ENCODE measurements around the gene PUS1. TPM values are rescaled to one million over a fixed set of nuclear protein-coding genes. Genes with fewer than 3 reads are reported as not detected.

The PUS1 gene
- polyA plus RNA-seq, 4 donors, result 11.6 to 30.0 (median 18.1) TPM

- Histone ChIP-seq H3K4me3 (ENCODE audit: low read depth in 1 of 3, low read length in 3 of 3) (no peak overlapping the region), H3K36me3 (ENCODE audit: control insufficient read depth in 3 of 3, insufficient read depth in 2 of 3, low read depth in 1 of 3, low read length in 3 of 3) (peaks cover 0 to 54% (median 0%) of the 10 kb centered on the region in 3 donors), H3K27ac (ENCODE audit: low read depth in 1 of 3, low read length in 2 of 3) (no peak overlapping the region), H3K9me3 (ENCODE audit: control insufficient read depth in 2 of 2, insufficient read depth in 1 of 2, low read depth in 1 of 2, low read length in 1 of 2) (peaks cover 0 to 2% of the 10 kb centered on the region in 2 donors), H3K27me3 (ENCODE audit: control insufficient read depth in 3 of 3, insufficient read depth in 3 of 3, low read length in 3 of 3) (no peaks in the 10 kb centered on the region), H3K4me1 (ENCODE audit: control insufficient read depth in 3 of 3, insufficient read depth in 2 of 3, low read depth in 1 of 3, low read length in 2 of 3) (no peaks in the 10 kb centered on the region)
- DNase-seq (no peak), FAIRE-seq (no peak)
- WGBS, 3 donors, result 79 to 81% (median 80%) methylated on average over 28 to 29 of the region's 29 CpGs
These were observed 7.0 kb upstream of the PUS1 start for GRCh38 chr12:131921866-131922769.

- no peak for DNase-seq
- Histone ChIP-seq H3K36me3 (ENCODE audit: control insufficient read depth in 3 of 3, insufficient read depth in 2 of 3, low read depth in 1 of 3, low read length in 3 of 3) (peaks cover 0 to 47% (median 0%) of the 10 kb centered on the region in 3 donors), H3K27me3 (ENCODE audit: control insufficient read depth in 3 of 3, insufficient read depth in 3 of 3, low read length in 3 of 3) (no peaks in the 10 kb centered on the region), H3K4me1 (ENCODE audit: control insufficient read depth in 3 of 3, insufficient read depth in 2 of 3, low read depth in 1 of 3, low read length in 2 of 3) (no peaks in the 10 kb centered on the region), H3K27ac (ENCODE audit: low read depth in 1 of 3, low read length in 2 of 3) (peak overlapping the region in 1 of 3 donors; percentile 57), H3K9me3 (ENCODE audit: control insufficient read depth in 2 of 2, insufficient read depth in 1 of 2, low read depth in 1 of 2, low read length in 1 of 2) (peaks cover 0 to 4% of the 10 kb centered on the region in 2 donors), H3K4me3 (ENCODE audit: low read depth in 1 of 3, low read length in 3 of 3) (no peak overlapping the region)
- 88 to 91% (median 90%) methylated on average over 13 of the region's 13 CpGs for WGBS, 3 donors
- no peak for FAIRE-seq
These were observed 6.3 kb upstream of the PUS1 start for GRCh38 chr12:131922772-131923171.

DNA sequence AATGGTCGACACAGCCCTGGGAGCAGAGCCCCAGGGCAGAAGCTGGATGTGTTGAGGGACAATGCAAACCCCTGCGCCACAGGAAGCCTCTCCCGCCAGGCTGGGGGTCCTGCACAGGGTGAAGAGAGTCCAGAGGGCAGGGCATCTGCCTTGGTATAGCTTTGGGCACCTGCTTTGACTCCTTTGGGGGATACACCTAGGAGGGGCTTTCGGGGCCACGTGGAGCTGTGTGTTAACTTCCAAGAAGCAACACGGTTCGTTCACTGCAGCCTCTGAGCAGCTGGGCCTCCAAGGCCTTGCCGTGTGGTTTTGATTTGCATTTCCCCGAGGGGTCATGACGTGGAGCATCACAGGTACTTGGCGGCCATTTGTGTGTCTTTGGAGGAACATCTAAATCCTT, 5.8 kb upstream of the PUS1 start:
- no peak for FAIRE-seq
- 80 to 84% (median 83%) methylated on average over 11 of the region's 11 CpGs for WGBS, 3 donors
- peaks cover 0 to 42% (median 0%) of the 10 kb centered on the region in 3 donors for H3K36me3 ChIP-seq (ENCODE audit: control insufficient read depth in 3 of 3, insufficient read depth in 2 of 3, low read depth in 1 of 3, low read length in 3 of 3)
- no peaks in the 10 kb centered on the region for H3K27me3 ChIP-seq (ENCODE audit: control insufficient read depth in 3 of 3, insufficient read depth in 3 of 3, low read length in 3 of 3)
- no peak overlapping the region for H3K4me3 ChIP-seq (ENCODE audit: low read depth in 1 of 3, low read length in 3 of 3)
- H3K27ac ChIP-seq (ENCODE audit: low read depth in 1 of 3, low read length in 2 of 3), result peak overlapping the region in 1 of 3 donors; percentile 57
- no peaks in the 10 kb centered on the region for H3K4me1 ChIP-seq (ENCODE audit: control insufficient read depth in 3 of 3, insufficient read depth in 2 of 3, low read depth in 1 of 3, low read length in 2 of 3)
- peaks cover 0 to 4% of the 10 kb centered on the region in 2 donors for H3K9me3 ChIP-seq (ENCODE audit: control insufficient read depth in 2 of 2, insufficient read depth in 1 of 2, low read depth in 1 of 2, low read length in 1 of 2)
- no peak for DNase-seq

GRCh38 chr12:131927110-131928079, 1.7 kb upstream of the PUS1 start:
- FAIRE-seq (no peak), DNase-seq (no peak)
- WGBS, 3 donors, result 78 to 90% (median 90%) methylated on average over 21 to 23 of the region's 24 CpGs
- no peak overlapping the region for H3K27ac ChIP-seq (ENCODE audit: low read depth in 1 of 3, low read length in 2 of 3)
- no peaks in the 10 kb centered on the region for H3K27me3 ChIP-seq (ENCODE audit: control insufficient read depth in 3 of 3, insufficient read depth in 3 of 3, low read length in 3 of 3)
- no peak overlapping the region for H3K4me3 ChIP-seq (ENCODE audit: low read depth in 1 of 3, low read length in 3 of 3)
- H3K4me1 ChIP-seq (ENCODE audit: control insufficient read depth in 3 of 3, insufficient read depth in 2 of 3, low read depth in 1 of 3, low read length in 2 of 3), result peaks cover 0 to 8% (median 2%) of the 10 kb centered on the region in 3 donors
- H3K36me3 ChIP-seq (ENCODE audit: control insufficient read depth in 3 of 3, insufficient read depth in 2 of 3, low read depth in 1 of 3, low read length in 3 of 3), result peaks cover 0 to 20% (median 2%) of the 10 kb centered on the region in 3 donors
- peaks cover 0 to 4% of the 10 kb centered on the region in 2 donors for H3K9me3 ChIP-seq (ENCODE audit: control insufficient read depth in 2 of 2, insufficient read depth in 1 of 2, low read depth in 1 of 2, low read length in 1 of 2)

DNA sequence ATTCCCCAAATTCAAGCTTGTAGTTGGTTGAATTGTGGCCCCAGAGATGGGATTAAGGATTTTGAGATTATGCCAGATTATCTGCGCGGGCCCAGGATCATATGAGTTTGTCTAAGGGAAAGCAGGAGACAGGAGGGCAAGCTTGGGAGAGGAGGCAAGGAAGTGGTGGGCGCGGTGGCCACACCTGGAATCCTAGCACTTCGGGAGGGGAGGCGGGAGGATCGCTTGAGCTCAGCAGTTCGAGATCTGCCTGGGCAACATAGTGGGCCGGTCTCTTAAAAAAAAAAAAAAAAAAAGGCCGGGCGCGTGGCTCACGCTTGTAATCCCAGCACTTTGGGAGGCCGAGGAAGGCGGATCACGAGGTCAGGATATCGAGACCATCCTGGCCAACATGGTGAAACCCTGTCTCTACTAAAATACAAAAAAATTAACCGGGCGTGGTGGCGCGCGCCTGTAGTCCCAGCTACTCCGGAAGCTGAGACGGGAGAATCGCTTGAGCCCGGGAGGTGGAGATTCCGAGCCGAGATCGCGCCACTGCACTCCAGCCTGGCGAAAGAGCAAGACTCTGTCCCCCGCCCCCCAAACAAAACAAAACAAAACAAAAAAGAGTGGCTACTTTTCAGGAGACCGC, 881 bp upstream of the PUS1 start:
- peak overlapping the region; percentile 47 to 91 (median 61) for H3K4me3 ChIP-seq (ENCODE audit: low read depth in 1 of 3, low read length in 3 of 3)
- H3K27me3 ChIP-seq (ENCODE audit: control insufficient read depth in 3 of 3, insufficient read depth in 3 of 3, low read length in 3 of 3), result no peaks in the 10 kb centered on the region
- DNase-seq, result no peak
- H3K36me3 ChIP-seq (ENCODE audit: control insufficient read depth in 3 of 3, insufficient read depth in 2 of 3, low read depth in 1 of 3, low read length in 3 of 3), result peaks cover under 1 to 24% (median 2%) of the 10 kb centered on the region in 3 donors
- peak overlapping the region in 1 of 3 donors; percentile 78 for H3K27ac ChIP-seq (ENCODE audit: low read depth in 1 of 3, low read length in 2 of 3)
- H3K4me1 ChIP-seq (ENCODE audit: control insufficient read depth in 3 of 3, insufficient read depth in 2 of 3, low read depth in 1 of 3, low read length in 2 of 3), result peaks cover 0 to 8% (median 2%) of the 10 kb centered on the region in 3 donors
- peaks cover 0 to 4% of the 10 kb centered on the region in 2 donors for H3K9me3 ChIP-seq (ENCODE audit: control insufficient read depth in 2 of 2, insufficient read depth in 1 of 2, low read depth in 1 of 2, low read length in 1 of 2)
- 17 to 25% (median 18%) methylated on average over 29 to 33 of the region's 33 CpGs for WGBS, 3 donors
- FAIRE-seq, result no peak

GRCh38 chr12:131929581-131930456, 743 bp downstream of the PUS1 start:
- Histone ChIP-seq H3K9me3 (ENCODE audit: control insufficient read depth in 2 of 2, insufficient read depth in 1 of 2, low read depth in 1 of 2, low read length in 1 of 2) (peaks cover 0 to 4% of the 10 kb centered on the region in 2 donors), H3K27me3 (ENCODE audit: control insufficient read depth in 3 of 3, insufficient read depth in 3 of 3, low read length in 3 of 3) (no peaks in the 10 kb centered on the region), H3K27ac (ENCODE audit: low read depth in 1 of 3, low read length in 2 of 3) (peak overlapping the region in 2 of 3 donors; percentile 21 to 62), H3K4me1 (ENCODE audit: control insufficient read depth in 3 of 3, insufficient read depth in 2 of 3, low read depth in 1 of 3, low read length in 2 of 3) (peaks cover 0 to 8% (median 2%) of the 10 kb centered on the region in 3 donors), H3K36me3 (ENCODE audit: control insufficient read depth in 3 of 3, insufficient read depth in 2 of 3, low read depth in 1 of 3, low read length in 3 of 3) (peaks cover 4 to 39% (median 10%) of the 10 kb centered on the region in 3 donors), H3K4me3 (ENCODE audit: low read depth in 1 of 3, low read length in 3 of 3) (peak overlapping the region; percentile 88 to 93 (median 91))
- FAIRE-seq (no peak), DNase-seq (peak; percentile 42 to 71)
- WGBS, 3 donors, result 1 to 2% (median 1%) methylated on average over 50 to 87 of the region's 87 CpGs

DNA sequence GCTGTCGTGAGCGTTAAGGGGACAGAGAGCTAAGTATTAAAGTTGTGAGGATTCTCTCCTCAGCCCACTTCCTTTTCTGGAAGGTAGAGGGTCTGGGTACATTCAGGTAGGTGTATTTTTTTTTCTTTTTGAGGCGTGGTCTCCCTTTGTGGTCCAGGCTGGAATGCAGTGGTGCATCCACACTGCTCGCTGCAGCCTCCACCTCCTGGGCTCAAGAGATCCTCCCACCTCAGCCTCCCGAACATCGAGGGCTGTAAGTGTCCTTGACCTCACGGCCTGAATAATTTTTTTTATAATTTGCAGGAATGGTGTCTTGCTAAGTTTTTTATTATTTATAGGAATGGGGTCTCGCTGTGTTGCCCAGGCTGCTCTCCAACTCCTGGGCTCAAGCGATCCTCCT, 1.4 kb downstream of the PUS1 start:
- DNase-seq (no peak), FAIRE-seq (no peak)
- no peak overlapping the region for H3K27ac ChIP-seq (ENCODE audit: low read depth in 1 of 3, low read length in 2 of 3)
- 70 to 82% (median 73%) methylated on average over 8 to 9 of the region's 9 CpGs for WGBS, 3 donors
- H3K36me3 ChIP-seq (ENCODE audit: control insufficient read depth in 3 of 3, insufficient read depth in 2 of 3, low read depth in 1 of 3, low read length in 3 of 3), result peaks cover 4 to 40% (median 11%) of the 10 kb centered on the region in 3 donors
- peaks cover 0 to 4% of the 10 kb centered on the region in 2 donors for H3K9me3 ChIP-seq (ENCODE audit: control insufficient read depth in 2 of 2, insufficient read depth in 1 of 2, low read depth in 1 of 2, low read length in 1 of 2)
- H3K27me3 ChIP-seq (ENCODE audit: control insufficient read depth in 3 of 3, insufficient read depth in 3 of 3, low read length in 3 of 3), result no peaks in the 10 kb centered on the region
- H3K4me3 ChIP-seq (ENCODE audit: low read depth in 1 of 3, low read length in 3 of 3), result peak overlapping the region; percentile 88 to 93 (median 91)
- peaks cover 0 to 8% (median 2%) of the 10 kb centered on the region in 3 donors for H3K4me1 ChIP-seq (ENCODE audit: control insufficient read depth in 3 of 3, insufficient read depth in 2 of 3, low read depth in 1 of 3, low read length in 2 of 3)

Measured in small intestine (tissue), 7 donors.